ENCODE results near the gene SLC12A4. TPM values are rescaled to one million over a fixed set of nuclear protein-coding genes. Genes with fewer than 3 reads are reported as not detected.

Gene SLC12A4
- polyA plus RNA-seq, 1 donor (not counting 4 experiments of a cell fraction or from before 2014, with no cell fraction given): 59.3 TPM

DNA sequence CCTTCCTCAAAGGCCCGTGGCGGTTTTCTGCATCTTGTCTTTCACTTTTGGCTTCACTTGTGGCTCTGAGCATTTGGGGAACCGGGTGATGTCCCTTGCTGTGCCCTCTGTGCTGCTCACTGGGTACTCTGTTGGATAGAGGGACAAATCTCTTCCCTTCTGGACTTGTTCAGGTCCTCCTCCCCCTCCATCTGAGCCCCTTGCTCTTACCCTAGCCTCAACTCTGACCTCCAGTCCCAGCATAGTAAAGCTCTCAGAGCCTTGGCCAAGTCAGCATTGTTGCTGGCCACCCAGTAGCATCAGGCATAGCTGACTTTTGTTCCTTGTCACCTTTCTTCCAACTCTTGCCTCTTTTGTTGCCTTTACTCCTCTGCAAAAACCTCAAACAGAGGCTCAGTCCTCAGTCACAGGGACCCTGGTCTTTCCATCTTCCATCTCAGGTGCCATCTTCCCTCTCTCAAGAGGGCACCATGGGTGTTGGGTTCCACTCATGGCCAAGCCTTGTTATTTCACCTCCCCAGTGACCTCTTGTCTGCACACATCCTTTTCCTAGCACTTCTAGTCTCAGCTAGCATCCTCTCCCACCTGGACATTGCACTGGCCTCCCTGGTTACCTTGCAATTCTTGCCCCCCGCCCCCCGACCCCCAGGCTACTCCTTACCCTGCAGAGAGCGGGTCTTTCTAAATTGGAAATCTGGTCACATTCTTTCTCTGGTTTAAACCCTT lies 31.4 kb downstream of the SLC12A4 start:
- Histone ChIP-seq H3K36me3 (ENCODE audit: control insufficient read depth in 2 of 2, extremely low read depth in 1 of 2, insufficient read depth in 2 of 2, low read length in 2 of 2) (peaks cover 10 to 21% of the 10 kb centered on the region in 2 experiments), H3K9me3 (ENCODE audit: control insufficient read depth, low read depth, low read length) (no peaks in the 10 kb centered on the region), H2AFZ (ENCODE audit: control insufficient read depth, low read length) (no peak overlapping the region), H3K4me1 (ENCODE audit: control insufficient read depth, extremely low read depth, insufficient read depth, low read length) (peaks cover 27% of the 10 kb centered on the region), H3K27ac (ENCODE audit: control insufficient read depth, insufficient read depth, low read length) (peak overlapping the region; percentile 81), H3K79me2 (ENCODE audit: control insufficient read depth, insufficient read depth, low read length) (peaks cover 10% of the 10 kb centered on the region), H3K27me3 (ENCODE audit: control insufficient read depth, extremely low read depth, insufficient read depth, low read length) (no peaks in the 10 kb centered on the region), H3K4me2 (ENCODE audit: control insufficient read depth, extremely low read depth, insufficient read depth, low read depth, low read length) (peak overlapping the region; percentile 63), H3K4me3 (ENCODE audit: control insufficient read depth in 2 of 3, extremely low read depth in 1 of 3, insufficient read depth in 2 of 3, low read depth in 1 of 3, low read length in 3 of 3) (peak overlapping the region; percentile 89 to 95 (median 91)), H3K9ac (ENCODE audit: control insufficient read depth, extremely low read depth, insufficient read depth, low read length) (peak overlapping the region; percentile 92), H3K9me1 (ENCODE audit: control insufficient read depth, extremely low read depth, insufficient read depth, low read length) (peaks cover 3% of the 10 kb centered on the region), H4K20me1 (ENCODE audit: control insufficient read depth, extremely low read depth, insufficient read depth, low read length) (no peaks in the 10 kb centered on the region)
- dilution Hi-C loops (cut with MboI; ENCODE audit: extremely low pct_ligation_motif_present, low sequenced_read_pairs): no loop called here
- FAIRE-seq (no peak), DNase-seq (ENCODE audit: low read depth, low spot score) (no peak)
- TF ChIP-seq, protein P1, sequence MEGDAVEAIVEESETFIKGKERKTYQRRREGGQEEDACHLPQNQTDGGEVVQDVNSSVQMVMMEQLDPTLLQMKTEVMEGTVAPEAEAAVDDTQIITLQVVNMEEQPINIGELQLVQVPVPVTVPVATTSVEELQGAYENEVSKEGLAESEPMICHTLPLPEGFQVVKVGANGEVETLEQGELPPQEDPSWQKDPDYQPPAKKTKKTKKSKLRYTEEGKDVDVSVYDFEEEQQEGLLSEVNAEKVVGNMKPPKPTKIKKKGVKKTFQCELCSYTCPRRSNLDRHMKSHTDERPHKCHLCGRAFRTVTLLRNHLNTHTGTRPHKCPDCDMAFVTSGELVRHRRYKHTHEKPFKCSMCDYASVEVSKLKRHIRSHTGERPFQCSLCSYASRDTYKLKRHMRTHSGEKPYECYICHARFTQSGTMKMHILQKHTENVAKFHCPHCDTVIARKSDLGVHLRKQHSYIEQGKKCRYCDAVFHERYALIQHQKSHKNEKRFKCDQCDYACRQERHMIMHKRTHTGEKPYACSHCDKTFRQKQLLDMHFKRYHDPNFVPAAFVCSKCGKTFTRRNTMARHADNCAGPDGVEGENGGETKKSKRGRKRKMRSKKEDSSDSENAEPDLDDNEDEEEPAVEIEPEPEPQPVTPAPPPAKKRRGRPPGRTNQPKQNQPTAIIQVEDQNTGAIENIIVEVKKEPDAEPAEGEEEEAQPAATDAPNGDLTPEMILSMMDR (optimal IDR thresholded peaks at IDR 0.05 in 1 of 3, IDR thresholded peaks at IDR 0.05 in 1 of 3, conservative IDR thresholded peaks at IDR 0.05 in 1 of 3; ENCODE audit: extremely low read depth in 1 of 3, insufficient read depth in 2 of 3, low read length in 3 of 3): no peak
- TF ChIP-seq EZH2 (IDR thresholded peaks at IDR 0.05; ENCODE audit: low read length): no peak

DNA sequence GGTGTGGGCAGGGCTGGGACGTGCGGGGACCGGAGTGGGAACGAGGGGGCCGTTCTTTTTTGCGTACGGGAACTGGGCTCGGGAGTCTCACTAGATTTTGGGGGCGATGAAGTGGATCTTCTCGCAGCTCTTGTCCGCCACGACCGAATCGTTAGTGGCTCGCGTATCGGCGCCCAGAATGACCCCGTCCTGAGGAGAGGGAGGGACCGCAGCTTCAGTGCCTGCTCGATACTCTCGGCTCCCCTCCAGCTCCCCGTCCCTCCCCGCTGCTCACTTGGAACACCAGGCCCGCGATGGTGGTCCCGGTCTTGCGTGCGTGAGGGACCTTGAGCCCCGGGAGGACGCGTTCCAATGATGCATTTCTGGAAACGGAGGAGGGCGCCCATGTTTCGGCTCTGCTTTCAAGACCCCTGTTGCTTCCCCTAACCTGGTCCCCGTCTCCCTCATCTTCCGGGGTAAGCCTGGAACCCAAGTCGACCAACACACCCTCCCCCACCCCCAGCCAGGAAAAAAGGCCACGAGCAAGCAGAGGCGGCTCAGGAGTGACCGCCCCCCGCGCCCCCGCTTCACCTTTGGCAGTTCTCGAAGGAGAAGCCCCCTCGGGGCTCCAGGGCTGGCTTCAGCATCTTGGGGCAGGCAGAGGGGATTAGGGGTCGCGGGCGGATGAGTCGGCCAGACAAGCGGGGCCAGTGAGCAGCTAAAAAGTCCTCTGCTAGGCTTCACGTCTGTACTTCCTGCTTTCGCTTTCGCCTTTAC lies 32.1 kb downstream of the SLC12A4 start, which contains the start of gene PSMB10:
Gene PSMB10, minus strand, starts transcription at position 727 of the 756 bp plus-strand sequence. Its CDS starts 101 bp downstream, at position 626.
- H3K9ac ChIP-seq (ENCODE audit: control insufficient read depth, extremely low read depth, insufficient read depth, low read length): peak within 1 kb of the TSS; percentile 92
- no peaks in the 10 kb centered on the region for H3K9me3 ChIP-seq (ENCODE audit: control insufficient read depth, low read depth, low read length)
- peak within 1 kb of the TSS; percentile 63 for H3K4me2 ChIP-seq (ENCODE audit: control insufficient read depth, extremely low read depth, insufficient read depth, low read depth, low read length)
- H2AFZ ChIP-seq (ENCODE audit: control insufficient read depth, low read length): peak within 1 kb of the TSS; percentile 82
- FAIRE-seq (no peak), DNase-seq (ENCODE audit: low read depth, low spot score) (no peak)
- no peaks in the 10 kb centered on the region for H3K9me1 ChIP-seq (ENCODE audit: control insufficient read depth, extremely low read depth, insufficient read depth, low read length)
- H3K27me3 ChIP-seq (ENCODE audit: control insufficient read depth, extremely low read depth, insufficient read depth, low read length): no peaks in the 10 kb centered on the region
- peaks cover 7 to 18% of the 10 kb centered on the region in 2 experiments for H3K36me3 ChIP-seq (ENCODE audit: control insufficient read depth in 2 of 2, extremely low read depth in 1 of 2, insufficient read depth in 2 of 2, low read length in 2 of 2)
- peaks cover 10% of the 10 kb centered on the region for H3K79me2 ChIP-seq (ENCODE audit: control insufficient read depth, insufficient read depth, low read length)
- dilution Hi-C loops (cut with MboI; ENCODE audit: extremely low pct_ligation_motif_present, low sequenced_read_pairs): no loop called here
- no peaks in the 10 kb centered on the region for H4K20me1 ChIP-seq (ENCODE audit: control insufficient read depth, extremely low read depth, insufficient read depth, low read length)
- peak within 1 kb of the TSS; percentile 89 to 95 (median 91) for H3K4me3 ChIP-seq (ENCODE audit: control insufficient read depth in 2 of 3, extremely low read depth in 1 of 3, insufficient read depth in 2 of 3, low read depth in 1 of 3, low read length in 3 of 3)
- H3K27ac ChIP-seq (ENCODE audit: control insufficient read depth, insufficient read depth, low read length): peak within 1 kb of the TSS; percentile 81
- peaks cover 27% of the 10 kb centered on the region for H3K4me1 ChIP-seq (ENCODE audit: control insufficient read depth, extremely low read depth, insufficient read depth, low read length)
- TF ChIP-seq, protein P1 (optimal IDR thresholded peaks at IDR 0.05 in 1 of 3, IDR thresholded peaks at IDR 0.05 in 1 of 3, conservative IDR thresholded peaks at IDR 0.05 in 1 of 3; ENCODE audit: extremely low read depth in 1 of 3, insufficient read depth in 2 of 3, low read length in 3 of 3): peak in 1 of 3 experiments; percentile 29
- no peak for TF ChIP-seq EZH2 (IDR thresholded peaks at IDR 0.05; ENCODE audit: low read length)

All from keratinocyte (primary cell).